HG03066 (cell line): ENCODE results near the gene GDPD2.
A peak's percentile ranks its signal among the peaks of the same experiment; 100 is the strongest.

Source experiments
- ATAC-seq: cut with Tn5 transposase; IDR thresholded peaks from one replicate; pipeline ENCODE4 v1.9.1; 2021; ENCODE audit warnings: low read depth; ENCODE audit not compliant: unreplicated experiment

Gene GDPD2

GRCh38 chrX:70468709-70469108, 45.6 kb downstream of the GDPD2 start:
- no peak for ATAC-seq

- ATAC-seq: peak; percentile 73
Observed at GRCh38 chrX:70470850-70471289, 47.8 kb downstream of the GDPD2 start.

- no peak for ATAC-seq
Observed at GRCh38 chrX:70476166-70476933, 53.2 kb downstream of the GDPD2 start.

DNA sequence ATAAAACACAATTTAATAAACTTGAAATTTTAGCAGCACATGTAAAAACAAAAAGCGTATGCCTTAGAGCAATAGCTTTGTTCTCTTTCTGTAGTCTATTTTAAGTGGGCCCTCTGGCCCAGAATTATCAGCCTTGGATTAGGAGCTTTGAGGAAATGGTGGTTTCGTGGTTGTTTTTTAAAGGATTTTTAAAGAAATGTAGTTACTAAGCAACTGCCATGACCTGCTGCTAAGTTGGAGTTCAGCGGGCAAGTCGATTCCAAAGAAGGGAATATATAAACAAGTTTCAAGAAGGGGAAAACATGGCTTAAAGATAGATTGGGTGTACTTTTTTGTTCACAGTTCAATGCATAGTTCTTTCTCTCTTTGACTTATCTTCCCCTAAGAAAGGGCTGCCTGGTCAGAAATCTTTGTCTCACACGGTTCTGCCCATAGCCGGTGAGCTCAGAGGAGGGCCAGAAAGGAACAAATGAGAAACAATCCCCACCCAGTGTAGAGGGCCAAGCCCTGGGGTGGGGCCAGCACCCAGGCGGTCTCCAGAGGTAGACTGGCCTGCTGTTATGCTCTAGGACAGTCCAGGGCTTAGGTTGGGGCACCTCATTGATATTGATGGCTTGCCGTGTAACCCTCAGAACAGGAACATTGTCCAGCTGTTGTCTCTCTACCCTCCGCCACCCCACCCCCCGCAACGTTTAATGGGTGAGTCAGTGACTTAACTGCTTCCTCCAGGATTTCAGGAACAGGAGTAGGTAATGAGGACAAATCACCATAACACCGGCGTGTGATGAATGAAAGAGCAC, 54.0 kb downstream of the GDPD2 start:
- no peak for ATAC-seq

DNA sequence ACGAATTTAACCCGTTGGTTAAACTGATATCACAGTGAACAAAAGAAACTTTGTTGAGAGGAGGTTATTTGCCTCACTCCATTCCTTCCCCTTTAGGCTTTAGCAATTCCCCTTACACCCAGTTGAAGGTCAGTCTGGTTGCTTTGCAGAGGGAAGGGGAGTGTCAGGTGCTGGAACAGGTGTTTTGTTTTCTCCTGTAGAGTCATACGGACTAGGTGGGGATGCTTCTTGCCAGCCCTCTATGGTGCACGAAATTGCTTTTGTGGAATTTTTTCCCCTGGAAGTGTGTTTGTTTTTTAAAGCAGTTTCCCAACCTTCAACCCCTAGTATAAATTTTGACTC, 54.6 kb downstream of the GDPD2 start:
- no peak for ATAC-seq

- no peak for ATAC-seq
Observed at GRCh38 chrX:70478526-70479245, 55.6 kb downstream of the GDPD2 start.

GRCh38 chrX:70479247-70479921, 56.3 kb downstream of the GDPD2 start:
- no peak for ATAC-seq

DNA sequence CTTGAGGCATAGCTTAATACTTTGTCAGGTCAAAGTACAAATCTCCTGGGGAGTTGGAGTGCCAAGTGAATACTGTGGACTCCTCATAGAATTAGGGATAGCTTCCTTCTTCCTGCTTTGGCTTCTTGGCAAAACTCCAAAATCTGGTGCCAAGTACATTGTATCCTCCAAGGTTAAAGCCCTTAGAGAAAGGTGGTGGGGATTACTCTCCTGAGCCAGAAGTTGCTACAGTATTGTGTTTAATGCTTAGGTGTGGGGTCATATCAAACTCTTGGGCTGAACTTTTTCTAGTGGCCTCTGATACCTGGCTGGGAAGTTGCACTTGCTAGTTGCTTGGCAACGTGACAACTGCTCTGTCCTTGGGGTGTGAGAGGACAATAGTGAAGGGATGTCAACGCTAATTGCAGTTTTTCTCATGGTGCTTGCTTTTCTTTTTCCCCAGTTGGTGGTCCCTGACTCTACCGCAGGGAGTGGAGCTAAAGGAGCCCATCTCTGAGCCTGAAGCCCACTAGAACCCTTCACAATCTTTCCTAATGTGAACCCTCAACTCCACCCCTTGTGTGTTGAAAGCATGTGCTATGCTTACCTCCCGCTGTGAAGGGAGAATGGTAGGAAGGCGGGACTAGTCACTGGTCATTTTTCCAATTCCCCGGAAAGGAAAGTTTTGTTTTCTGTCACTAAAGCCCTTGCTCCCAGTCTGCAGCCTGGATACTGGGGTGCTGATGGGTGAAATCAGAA, 57.0 kb downstream of the GDPD2 start:
- no peak for ATAC-seq

- no peak for ATAC-seq
Observed at GRCh38 chrX:70480660-70481018, 57.5 kb downstream of the GDPD2 start.

GRCh38 chrX:70481471-70482270, 58.6 kb downstream of the GDPD2 start:
- no peak for ATAC-seq

- no peak for ATAC-seq
Observed at GRCh38 chrX:70482300-70482699, 59.2 kb downstream of the GDPD2 start.
